ENCODE measurements around the gene KLHL1. TPM values are rescaled to one million over a fixed set of nuclear protein-coding genes. Genes with fewer than 3 reads are reported as not detected.

The KLHL1 gene
- total RNA-seq, 1 donor: not detected

DNA sequence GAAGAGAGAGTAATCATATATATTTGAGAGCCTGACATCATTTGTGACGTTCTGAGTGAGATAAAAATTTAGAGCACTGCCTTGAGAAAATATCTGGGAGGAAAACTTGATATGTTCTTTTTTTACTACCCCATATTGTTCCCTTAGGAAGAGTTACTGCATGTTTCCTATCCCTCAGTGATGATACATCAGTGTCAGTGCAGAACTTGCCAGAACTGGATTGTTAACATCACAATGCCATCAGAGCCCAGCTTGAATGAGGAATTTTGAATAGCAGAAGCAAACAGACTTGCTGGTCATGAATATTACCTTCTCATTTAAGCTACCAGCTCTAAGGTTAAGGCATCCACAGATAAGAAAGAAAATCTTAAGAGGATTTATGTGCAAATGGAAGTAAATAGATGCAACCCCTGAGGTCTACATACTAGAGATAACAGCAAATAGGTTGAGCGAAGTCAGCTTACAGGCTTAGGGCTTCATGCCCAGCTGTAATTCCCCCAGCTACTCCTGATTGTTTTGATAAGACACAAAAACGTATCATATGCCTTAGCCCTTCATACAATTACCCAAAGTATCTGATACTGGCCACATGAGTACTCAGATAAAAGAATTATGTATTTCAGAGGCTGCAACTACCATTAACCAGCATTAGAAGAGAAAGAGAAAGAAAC is 314.3 kb downstream of the KLHL1 start:
- no peak for DNase-seq (ENCODE audit: insufficient read length, low spot score, missing footprints)
- Histone ChIP-seq H3K4me1 (ENCODE audit: insufficient read depth, low read length) (no peaks in the 10 kb centered on the region), H3K36me3 (ENCODE audit: insufficient read depth, low read length) (no peaks in the 10 kb centered on the region), H3K9me3 (ENCODE audit: low read depth, low read length) (no peaks in the 10 kb centered on the region), H2AFZ (ENCODE audit: low read length) (no peak overlapping the region), H4K20me1 (ENCODE audit: insufficient read depth, low read length) (no peaks in the 10 kb centered on the region), H3K27ac (ENCODE audit: low read depth, low read length) (no peak overlapping the region), H3K27me3 (ENCODE audit: insufficient read depth, low read length) (no peaks in the 10 kb centered on the region), H3K4me3 (ENCODE audit: insufficient read depth, low read length) (no peak overlapping the region), H3K79me2 (ENCODE audit: insufficient read depth, low read length) (no peaks in the 10 kb centered on the region), H3K4me2 (ENCODE audit: insufficient read depth, low read length) (no peak overlapping the region)
- TF ChIP-seq, protein P1, sequence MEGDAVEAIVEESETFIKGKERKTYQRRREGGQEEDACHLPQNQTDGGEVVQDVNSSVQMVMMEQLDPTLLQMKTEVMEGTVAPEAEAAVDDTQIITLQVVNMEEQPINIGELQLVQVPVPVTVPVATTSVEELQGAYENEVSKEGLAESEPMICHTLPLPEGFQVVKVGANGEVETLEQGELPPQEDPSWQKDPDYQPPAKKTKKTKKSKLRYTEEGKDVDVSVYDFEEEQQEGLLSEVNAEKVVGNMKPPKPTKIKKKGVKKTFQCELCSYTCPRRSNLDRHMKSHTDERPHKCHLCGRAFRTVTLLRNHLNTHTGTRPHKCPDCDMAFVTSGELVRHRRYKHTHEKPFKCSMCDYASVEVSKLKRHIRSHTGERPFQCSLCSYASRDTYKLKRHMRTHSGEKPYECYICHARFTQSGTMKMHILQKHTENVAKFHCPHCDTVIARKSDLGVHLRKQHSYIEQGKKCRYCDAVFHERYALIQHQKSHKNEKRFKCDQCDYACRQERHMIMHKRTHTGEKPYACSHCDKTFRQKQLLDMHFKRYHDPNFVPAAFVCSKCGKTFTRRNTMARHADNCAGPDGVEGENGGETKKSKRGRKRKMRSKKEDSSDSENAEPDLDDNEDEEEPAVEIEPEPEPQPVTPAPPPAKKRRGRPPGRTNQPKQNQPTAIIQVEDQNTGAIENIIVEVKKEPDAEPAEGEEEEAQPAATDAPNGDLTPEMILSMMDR (IDR thresholded peaks at IDR 0.05; ENCODE audit: extremely low read depth, low read depth, low read length): no peak

DNA sequence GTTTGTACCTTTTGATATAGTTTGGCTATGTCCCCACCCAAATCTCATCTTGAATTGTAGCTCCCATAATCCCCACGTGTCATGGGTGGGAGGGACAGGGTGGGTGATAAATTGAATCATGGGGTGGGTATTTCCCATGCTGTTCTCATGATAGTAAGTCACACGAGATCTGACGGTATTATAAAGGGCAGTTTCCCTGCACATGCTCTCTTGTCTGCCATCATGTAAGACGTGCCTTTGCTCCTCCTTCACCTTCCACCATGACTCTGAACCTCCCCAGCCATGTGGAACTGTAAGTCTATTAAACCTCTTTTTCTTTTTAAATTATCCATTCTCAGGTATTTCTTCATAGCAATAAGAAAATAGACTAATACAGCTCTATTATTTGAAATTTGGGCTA is 331.3 kb downstream of the KLHL1 start:
- H3K9me3 ChIP-seq (ENCODE audit: low read depth, low read length): no peaks in the 10 kb centered on the region
- no peaks in the 10 kb centered on the region for H3K36me3 ChIP-seq (ENCODE audit: insufficient read depth, low read length)
- no peak overlapping the region for H3K4me3 ChIP-seq (ENCODE audit: insufficient read depth, low read length)

DNA sequence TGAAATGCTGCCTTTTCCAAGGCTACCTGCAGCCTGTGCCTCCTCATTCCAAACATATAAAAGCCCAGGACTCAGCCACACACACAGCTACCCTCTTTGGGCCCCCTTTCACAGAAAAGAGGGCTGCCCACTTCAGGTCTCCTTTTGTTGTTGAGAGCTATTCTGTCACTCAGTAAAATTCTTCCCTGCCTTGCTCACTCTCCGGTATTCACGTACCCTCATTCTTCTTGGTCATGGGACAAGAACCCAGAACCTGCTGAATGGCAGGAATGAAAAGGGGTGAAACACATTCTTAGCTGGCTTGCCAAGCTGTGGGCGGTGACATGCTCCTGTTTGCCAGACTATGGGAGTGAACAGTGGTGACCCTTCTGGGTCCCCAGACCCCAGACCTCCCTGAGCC is 338.6 kb downstream of the KLHL1 start:
- TF ChIP-seq, protein P1 (IDR thresholded peaks at IDR 0.05; ENCODE audit: extremely low read depth, low read depth, low read length): no peak
- no peaks in the 10 kb centered on the region for H3K36me3 ChIP-seq (ENCODE audit: insufficient read depth, low read length)
- no peaks in the 10 kb centered on the region for H3K79me2 ChIP-seq (ENCODE audit: insufficient read depth, low read length)
- no peak overlapping the region for H3K4me2 ChIP-seq (ENCODE audit: insufficient read depth, low read length)
- DNase-seq (ENCODE audit: insufficient read length, low spot score, missing footprints): no peak
- H4K20me1 ChIP-seq (ENCODE audit: insufficient read depth, low read length): no peaks in the 10 kb centered on the region
- H2AFZ ChIP-seq (ENCODE audit: low read length): no peak overlapping the region
- no peak overlapping the region for H3K27ac ChIP-seq (ENCODE audit: low read depth, low read length)
- no peaks in the 10 kb centered on the region for H3K4me1 ChIP-seq (ENCODE audit: insufficient read depth, low read length)
- peaks cover 3% of the 10 kb centered on the region for H3K9me3 ChIP-seq (ENCODE audit: low read depth, low read length)
- no peak overlapping the region for H3K4me3 ChIP-seq (ENCODE audit: insufficient read depth, low read length)
- H3K27me3 ChIP-seq (ENCODE audit: insufficient read depth, low read length): no peaks in the 10 kb centered on the region

More for the DNA sequence above, 331.3 kb downstream of the KLHL1 start:
- DNase-seq (ENCODE audit: insufficient read length, low spot score, missing footprints): no peak
- H3K27me3 ChIP-seq (ENCODE audit: insufficient read depth, low read length): no peaks in the 10 kb centered on the region
- TF ChIP-seq, protein P1 (IDR thresholded peaks at IDR 0.05; ENCODE audit: extremely low read depth, low read depth, low read length): no peak
- H3K4me1 ChIP-seq (ENCODE audit: insufficient read depth, low read length): no peaks in the 10 kb centered on the region
- no peak overlapping the region for H3K4me2 ChIP-seq (ENCODE audit: insufficient read depth, low read length)
- no peak overlapping the region for H2AFZ ChIP-seq (ENCODE audit: low read length)
- no peak overlapping the region for H3K27ac ChIP-seq (ENCODE audit: low read depth, low read length)
- H3K79me2 ChIP-seq (ENCODE audit: insufficient read depth, low read length): no peaks in the 10 kb centered on the region
- no peaks in the 10 kb centered on the region for H4K20me1 ChIP-seq (ENCODE audit: insufficient read depth, low read length)

DNA sequence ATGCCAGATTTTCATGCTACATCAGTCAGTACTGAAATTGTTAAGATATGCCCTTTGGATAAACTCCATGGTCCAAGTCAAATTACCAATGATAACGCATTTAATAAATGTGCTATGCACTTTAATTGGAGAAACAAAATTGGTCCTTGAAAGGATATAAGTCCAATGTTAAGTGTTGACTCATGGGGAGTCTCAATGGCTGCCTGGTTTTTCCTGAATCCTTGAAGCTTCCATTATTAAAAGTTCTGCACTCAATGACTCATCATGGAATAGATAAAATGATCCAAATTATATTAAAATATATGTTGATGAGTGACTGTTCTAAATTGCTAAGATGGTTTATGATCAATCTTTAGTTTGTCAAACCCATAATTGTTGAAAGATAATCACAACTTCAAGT is 346.7 kb downstream of the KLHL1 start:
- no peaks in the 10 kb centered on the region for H3K79me2 ChIP-seq (ENCODE audit: insufficient read depth, low read length)
- H3K36me3 ChIP-seq (ENCODE audit: insufficient read depth, low read length): no peaks in the 10 kb centered on the region
- no peak overlapping the region for H3K4me2 ChIP-seq (ENCODE audit: insufficient read depth, low read length)
- TF ChIP-seq, protein P1 (IDR thresholded peaks at IDR 0.05; ENCODE audit: extremely low read depth, low read depth, low read length): no peak
- H2AFZ ChIP-seq (ENCODE audit: low read length): no peak overlapping the region
- H4K20me1 ChIP-seq (ENCODE audit: insufficient read depth, low read length): no peaks in the 10 kb centered on the region
- H3K9me3 ChIP-seq (ENCODE audit: low read depth, low read length): peaks cover 3% of the 10 kb centered on the region
- DNase-seq (ENCODE audit: insufficient read length, low spot score, missing footprints): no peak
- H3K27me3 ChIP-seq (ENCODE audit: insufficient read depth, low read length): no peaks in the 10 kb centered on the region
- H3K27ac ChIP-seq (ENCODE audit: low read depth, low read length): no peak overlapping the region
- no peaks in the 10 kb centered on the region for H3K4me1 ChIP-seq (ENCODE audit: insufficient read depth, low read length)
- no peak overlapping the region for H3K4me3 ChIP-seq (ENCODE audit: insufficient read depth, low read length)
